SK-N-SH treated with all-trans-retinoic acid at 6 μM for 48 hours (cell line): ENCODE data around the gene CRHR2.

Source experiments
- ATAC-seq: fragments of 200-7000 bp; cut with Tn5 transposase; 3 replicates; pipeline ENCODE4 v1.9.1; 2020; ENCODE audit warnings: mild to moderate bottlenecking, moderate library complexity
- ARNTL ChIP-seq: fragments of 450-650 bp; formaldehyde crosslinking; IDR thresholded peaks from 2 replicates; pipeline ENCODE4 v1.5.0; 2020; ENCODE audit warnings: low read depth, mild to moderate bottlenecking, moderate library complexity, borderline replicate concordance
- BACH2 ChIP-seq: fragments of 250-450 bp; sonication (Bioruptor Pico); IDR thresholded peaks from 2 replicates; pipeline ENCODE4 v1.9.0; 2021; ENCODE audit warnings: mild to moderate bottlenecking, borderline replicate concordance
- CSDC2 ChIP-seq: fragments of 250-450 bp; sonication (Bioruptor Pico); IDR thresholded peaks from 2 replicates; pipeline ENCODE4 v1.5.0; 2020; ENCODE audit warnings: mild to moderate bottlenecking, moderate library complexity
- ESRRG ChIP-seq: fragments of 250-450 bp; sonication (Bioruptor Pico); IDR thresholded peaks from 2 replicates; pipeline ENCODE4 v1.6.1; 2021; ENCODE audit warnings: mild to moderate bottlenecking
- GLIS3 ChIP-seq: fragments of 250-450 bp; sonication (Bioruptor Pico); IDR thresholded peaks from 2 replicates; pipeline ENCODE4 v1.5.0; 2020; ENCODE audit warnings: mild to moderate bottlenecking, moderate library complexity
- ISL1 ChIP-seq: fragments of 250-450 bp; sonication (Bioruptor Pico); IDR thresholded peaks from 2 replicates; pipeline ENCODE4 v2.1.2; 2022; ENCODE audit warnings: mild to moderate bottlenecking, moderate library complexity
- OSR1 ChIP-seq: fragments of 250-450 bp; sonication (Bioruptor Pico); IDR thresholded peaks from 2 replicates; pipeline ENCODE4 v1.8.0; 2022; ENCODE audit warnings: moderate library complexity, mild to moderate bottlenecking, inconsistent platforms
- PPARA ChIP-seq: fragments of 250-450 bp; sonication (Bioruptor Pico); IDR thresholded peaks from 2 replicates; pipeline ENCODE4 v1.5.0; 2020; ENCODE audit warnings: mild to moderate bottlenecking, borderline replicate concordance
- RARB ChIP-seq: fragments of 250-450 bp; sonication (Bioruptor Pico); IDR thresholded peaks from 2 replicates; pipeline ENCODE4 v1.8.0; 2021; ENCODE audit warnings: mild to moderate bottlenecking, moderate library complexity
- SNAI2 ChIP-seq: fragments of 250-450 bp; sonication (Bioruptor Pico); IDR thresholded peaks from 2 replicates; pipeline ENCODE4 v1.5.0; 2020; ENCODE audit warnings: mild to moderate bottlenecking, moderate library complexity
- TCF4 ChIP-seq: fragments of 250-450 bp; sonication (Bioruptor Pico); IDR thresholded peaks from 2 replicates; pipeline ENCODE4 v1.8.0; 2021; ENCODE audit warnings: mild to moderate bottlenecking, moderate library complexity, borderline replicate concordance
- TOX ChIP-seq: fragments of 250-450 bp; sonication (Bioruptor Pico); IDR thresholded peaks from 2 replicates; pipeline ENCODE4 v1.8.0; 2021; ENCODE audit warnings: mild to moderate bottlenecking, moderate library complexity, borderline replicate concordance
- ZC3H10 ChIP-seq: fragments of 250-450 bp; sonication (Bioruptor Pico); IDR thresholded peaks from 2 replicates; pipeline ENCODE4 v1.5.1; 2021; ENCODE audit warnings: mild to moderate bottlenecking, moderate library complexity
- ZFP3 ChIP-seq: fragments of 250-450 bp; sonication (Bioruptor Pico); IDR thresholded peaks from 2 replicates; pipeline ENCODE4 v1.5.0; 2020; ENCODE audit warnings: mild to moderate bottlenecking, moderate library complexity
- ZFP30 ChIP-seq: fragments of 450-650 bp; formaldehyde crosslinking; IDR thresholded peaks from 2 replicates; pipeline ENCODE4 v1.5.0; 2022; ENCODE audit warnings: mild to moderate bottlenecking, moderate library complexity
- ZNF565 ChIP-seq: fragments of 450-650 bp; formaldehyde crosslinking; conservative IDR thresholded peaks from 2 replicates; pipeline ENCODE4 v1.5.0; 2020; ENCODE audit warnings: low read depth, mild to moderate bottlenecking, moderate library complexity
- ZNF70 ChIP-seq: fragments of 450-650 bp; formaldehyde crosslinking; IDR thresholded peaks from 2 replicates; pipeline ENCODE4 v1.5.0; 2020; ENCODE audit warnings: mild to moderate bottlenecking, moderate library complexity
- ZNF8 ChIP-seq: fragments of 450-650 bp; formaldehyde crosslinking; IDR thresholded peaks from 2 replicates; pipeline ENCODE4 v1.5.0; 2020; ENCODE audit warnings: mild to moderate bottlenecking, moderate library complexity
- TF ChIP-seq, protein P1 (sequence below): fragments of 250-450 bp; sonication (Bioruptor Pico); IDR thresholded peaks from 2 replicates; pipeline ENCODE4 v1.8.0; 2020; ENCODE audit warnings: mild to moderate bottlenecking, moderate library complexity, borderline replicate concordance
- TF ChIP-seq, protein P2 (sequence below): fragments of 250-450 bp; sonication (Bioruptor Pico); IDR thresholded peaks from 2 replicates; pipeline ENCODE4 v1.5.1; 2021; ENCODE audit warnings: mild to moderate bottlenecking, moderate library complexity
- TF ChIP-seq, protein P3 (sequence below): fragments of 250-450 bp; sonication (Bioruptor Pico); IDR thresholded peaks from 2 replicates; pipeline ENCODE4 v1.8.0; 2021; ENCODE audit warnings: low read depth, mild to moderate bottlenecking, moderate library complexity, borderline replicate concordance
- TF ChIP-seq, protein P4 (sequence below): fragments of 250-450 bp; sonication (Bioruptor Pico); IDR thresholded peaks from 2 replicates; pipeline ENCODE4 v1.5.0; 2020; ENCODE audit warnings: mild to moderate bottlenecking, moderate library complexity
- TF ChIP-seq, protein P5 (sequence below): fragments of 250-450 bp; sonication (Bioruptor Pico); IDR thresholded peaks from 2 replicates; pipeline ENCODE4 v1.5.1; 2020; ENCODE audit warnings: low read depth, mild to moderate bottlenecking, moderate library complexity

Gene CRHR2

DNA sequence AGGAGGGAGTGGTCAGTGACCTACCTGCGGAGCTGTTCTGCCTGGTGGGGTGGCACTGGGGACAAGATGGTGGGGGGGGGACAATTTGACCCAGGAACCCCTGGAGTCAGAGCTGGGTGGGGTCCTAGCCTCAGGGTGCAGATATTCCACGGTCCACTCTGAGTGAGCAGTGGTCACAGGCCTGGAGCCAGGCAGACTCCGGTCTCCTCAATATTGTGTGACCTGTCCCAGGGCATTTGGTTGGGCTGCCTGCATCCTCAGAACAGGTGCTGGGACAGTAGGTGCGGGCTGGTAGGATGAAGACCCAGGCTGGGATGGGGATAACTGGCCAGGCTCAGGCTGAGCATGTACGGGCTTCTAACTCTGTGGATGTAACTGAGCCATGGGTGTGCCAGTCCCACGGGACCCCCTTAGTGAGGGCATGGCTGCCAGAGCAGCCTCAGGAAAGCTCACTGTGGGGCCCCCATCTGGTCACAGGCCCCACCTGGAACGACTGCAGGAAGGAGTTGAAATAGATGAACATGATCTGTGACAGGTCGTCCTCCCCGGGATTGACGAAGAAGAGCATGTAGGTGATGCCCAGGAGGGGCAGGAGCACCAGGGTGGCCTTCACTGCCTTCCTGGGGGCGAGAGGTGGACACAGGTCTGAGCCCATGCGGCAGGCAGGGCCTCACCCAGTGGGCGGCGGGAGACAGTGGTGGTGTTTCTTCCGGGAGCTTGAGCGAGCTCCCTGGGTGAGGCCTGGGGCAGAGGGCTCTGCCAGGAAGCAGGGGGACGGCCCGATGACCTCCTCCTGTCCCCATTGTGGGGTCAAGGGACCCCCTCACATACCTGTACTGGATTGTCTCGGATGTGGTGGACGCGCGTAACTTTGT is 26.9 kb downstream of the CRHR2 start:
- no peak for ATAC-seq
- TF ChIP-seq, protein P1, sequence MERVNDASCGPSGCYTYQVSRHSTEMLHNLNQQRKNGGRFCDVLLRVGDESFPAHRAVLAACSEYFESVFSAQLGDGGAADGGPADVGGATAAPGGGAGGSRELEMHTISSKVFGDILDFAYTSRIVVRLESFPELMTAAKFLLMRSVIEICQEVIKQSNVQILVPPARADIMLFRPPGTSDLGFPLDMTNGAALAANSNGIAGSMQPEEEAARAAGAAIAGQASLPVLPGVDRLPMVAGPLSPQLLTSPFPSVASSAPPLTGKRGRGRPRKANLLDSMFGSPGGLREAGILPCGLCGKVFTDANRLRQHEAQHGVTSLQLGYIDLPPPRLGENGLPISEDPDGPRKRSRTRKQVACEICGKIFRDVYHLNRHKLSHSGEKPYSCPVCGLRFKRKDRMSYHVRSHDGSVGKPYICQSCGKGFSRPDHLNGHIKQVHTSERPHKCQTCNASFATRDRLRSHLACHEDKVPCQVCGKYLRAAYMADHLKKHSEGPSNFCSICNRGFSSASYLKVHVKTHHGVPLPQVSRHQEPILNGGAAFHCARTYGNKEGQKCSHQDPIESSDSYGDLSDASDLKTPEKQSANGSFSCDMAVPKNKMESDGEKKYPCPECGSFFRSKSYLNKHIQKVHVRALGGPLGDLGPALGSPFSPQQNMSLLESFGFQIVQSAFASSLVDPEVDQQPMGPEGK = no peak
- TF ChIP-seq CSDC2 (CRISPR knock-in tag) (no peak), ZNF70 (CRISPR knock-in tag) (no peak), ZNF565 (CRISPR knock-in tag) (no peak), ZNF8 (CRISPR knock-in tag) (no peak), ZFP30 (CRISPR knock-in tag) (no peak), ARNTL (no peak), SNAI2 (CRISPR knock-in tag) (no peak), PPARA (CRISPR knock-in tag) (no peak), ZC3H10 (no peak), TCF4 (CRISPR knock-in tag) (no peak), TOX (CRISPR knock-in tag) (no peak), ZFP3 (no peak)
- TF ChIP-seq, protein P2, sequence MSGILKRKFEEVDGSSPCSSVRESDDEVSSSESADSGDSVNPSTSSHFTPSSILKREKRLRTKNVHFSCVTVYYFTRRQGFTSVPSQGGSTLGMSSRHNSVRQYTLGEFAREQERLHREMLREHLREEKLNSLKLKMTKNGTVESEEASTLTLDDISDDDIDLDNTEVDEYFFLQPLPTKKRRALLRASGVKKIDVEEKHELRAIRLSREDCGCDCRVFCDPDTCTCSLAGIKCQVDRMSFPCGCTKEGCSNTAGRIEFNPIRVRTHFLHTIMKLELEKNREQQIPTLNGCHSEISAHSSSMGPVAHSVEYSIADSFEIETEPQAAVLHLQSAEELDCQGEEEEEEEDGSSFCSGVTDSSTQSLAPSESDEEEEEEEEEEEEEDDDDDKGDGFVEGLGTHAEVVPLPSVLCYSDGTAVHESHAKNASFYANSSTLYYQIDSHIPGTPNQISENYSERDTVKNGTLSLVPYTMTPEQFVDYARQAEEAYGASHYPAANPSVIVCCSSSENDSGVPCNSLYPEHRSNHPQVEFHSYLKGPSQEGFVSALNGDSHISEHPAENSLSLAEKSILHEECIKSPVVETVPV (CRISPR knock-in tag) = no peak
- TF ChIP-seq, protein P3, sequence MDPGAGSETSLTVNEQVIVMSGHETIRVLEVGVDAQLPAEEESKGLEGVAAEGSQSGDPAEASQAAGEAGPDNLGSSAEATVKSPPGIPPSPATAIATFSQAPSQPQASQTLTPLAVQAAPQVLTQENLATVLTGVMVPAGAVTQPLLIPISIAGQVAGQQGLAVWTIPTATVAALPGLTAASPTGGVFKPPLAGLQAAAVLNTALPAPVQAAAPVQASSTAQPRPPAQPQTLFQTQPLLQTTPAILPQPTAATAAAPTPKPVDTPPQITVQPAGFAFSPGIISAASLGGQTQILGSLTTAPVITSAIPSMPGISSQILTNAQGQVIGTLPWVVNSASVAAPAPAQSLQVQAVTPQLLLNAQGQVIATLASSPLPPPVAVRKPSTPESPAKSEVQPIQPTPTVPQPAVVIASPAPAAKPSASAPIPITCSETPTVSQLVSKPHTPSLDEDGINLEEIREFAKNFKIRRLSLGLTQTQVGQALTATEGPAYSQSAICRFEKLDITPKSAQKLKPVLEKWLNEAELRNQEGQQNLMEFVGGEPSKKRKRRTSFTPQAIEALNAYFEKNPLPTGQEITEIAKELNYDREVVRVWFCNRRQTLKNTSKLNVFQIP (CRISPR knock-in tag) = no peak
- TF ChIP-seq, protein P4, sequence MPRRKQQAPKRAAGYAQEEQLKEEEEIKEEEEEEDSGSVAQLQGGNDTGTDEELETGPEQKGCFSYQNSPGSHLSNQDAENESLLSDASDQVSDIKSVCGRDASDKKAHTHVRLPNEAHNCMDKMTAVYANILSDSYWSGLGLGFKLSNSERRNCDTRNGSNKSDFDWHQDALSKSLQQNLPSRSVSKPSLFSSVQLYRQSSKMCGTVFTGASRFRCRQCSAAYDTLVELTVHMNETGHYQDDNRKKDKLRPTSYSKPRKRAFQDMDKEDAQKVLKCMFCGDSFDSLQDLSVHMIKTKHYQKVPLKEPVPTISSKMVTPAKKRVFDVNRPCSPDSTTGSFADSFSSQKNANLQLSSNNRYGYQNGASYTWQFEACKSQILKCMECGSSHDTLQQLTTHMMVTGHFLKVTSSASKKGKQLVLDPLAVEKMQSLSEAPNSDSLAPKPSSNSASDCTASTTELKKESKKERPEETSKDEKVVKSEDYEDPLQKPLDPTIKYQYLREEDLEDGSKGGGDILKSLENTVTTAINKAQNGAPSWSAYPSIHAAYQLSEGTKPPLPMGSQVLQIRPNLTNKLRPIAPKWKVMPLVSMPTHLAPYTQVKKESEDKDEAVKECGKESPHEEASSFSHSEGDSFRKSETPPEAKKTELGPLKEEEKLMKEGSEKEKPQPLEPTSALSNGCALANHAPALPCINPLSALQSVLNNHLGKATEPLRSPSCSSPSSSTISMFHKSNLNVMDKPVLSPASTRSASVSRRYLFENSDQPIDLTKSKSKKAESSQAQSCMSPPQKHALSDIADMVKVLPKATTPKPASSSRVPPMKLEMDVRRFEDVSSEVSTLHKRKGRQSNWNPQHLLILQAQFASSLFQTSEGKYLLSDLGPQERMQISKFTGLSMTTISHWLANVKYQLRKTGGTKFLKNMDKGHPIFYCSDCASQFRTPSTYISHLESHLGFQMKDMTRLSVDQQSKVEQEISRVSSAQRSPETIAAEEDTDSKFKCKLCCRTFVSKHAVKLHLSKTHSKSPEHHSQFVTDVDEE (CRISPR knock-in tag) = no peak

DNA sequence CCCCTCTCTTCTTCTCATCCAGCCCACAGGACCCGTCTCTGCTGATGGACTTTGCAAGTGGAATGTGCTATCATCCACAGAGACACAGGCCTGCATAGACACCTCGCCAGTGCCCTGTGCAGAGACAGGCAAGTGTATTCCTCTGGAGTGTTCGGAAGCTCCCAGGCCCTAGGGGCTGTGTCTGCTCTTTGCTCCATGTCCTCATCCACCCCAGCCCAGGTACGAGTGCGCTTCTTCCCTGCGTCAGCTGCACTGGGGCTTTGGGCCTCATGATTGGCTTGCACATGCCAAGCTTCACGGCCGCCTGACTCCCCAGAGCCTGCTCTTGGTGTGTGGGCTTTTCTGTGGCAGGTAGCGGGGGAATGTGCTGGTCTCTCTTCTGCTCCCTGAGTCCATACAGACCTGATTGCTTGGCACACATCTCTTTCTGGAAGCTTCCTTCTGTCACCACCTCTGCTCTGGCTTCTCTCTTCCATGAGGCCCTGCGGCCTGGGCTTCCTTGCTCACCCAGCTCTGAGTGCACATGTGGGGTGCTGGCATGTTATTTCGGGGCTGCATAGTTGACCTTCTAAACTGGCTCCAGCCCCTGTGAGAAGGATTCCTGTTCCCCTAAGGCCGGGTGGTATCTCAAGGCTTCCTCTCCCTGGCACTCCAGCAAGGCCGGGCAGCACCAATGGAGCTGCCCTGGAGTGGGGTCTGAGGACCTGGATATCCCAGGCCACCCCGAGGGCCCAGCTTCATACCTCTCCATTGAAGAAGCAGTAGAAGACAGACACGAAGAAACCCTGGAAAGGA is 27.8 kb downstream of the CRHR2 start:
- ATAC-seq = no peak
- no peak for TF ChIP-seq ARNTL
- TF ChIP-seq, protein P5, sequence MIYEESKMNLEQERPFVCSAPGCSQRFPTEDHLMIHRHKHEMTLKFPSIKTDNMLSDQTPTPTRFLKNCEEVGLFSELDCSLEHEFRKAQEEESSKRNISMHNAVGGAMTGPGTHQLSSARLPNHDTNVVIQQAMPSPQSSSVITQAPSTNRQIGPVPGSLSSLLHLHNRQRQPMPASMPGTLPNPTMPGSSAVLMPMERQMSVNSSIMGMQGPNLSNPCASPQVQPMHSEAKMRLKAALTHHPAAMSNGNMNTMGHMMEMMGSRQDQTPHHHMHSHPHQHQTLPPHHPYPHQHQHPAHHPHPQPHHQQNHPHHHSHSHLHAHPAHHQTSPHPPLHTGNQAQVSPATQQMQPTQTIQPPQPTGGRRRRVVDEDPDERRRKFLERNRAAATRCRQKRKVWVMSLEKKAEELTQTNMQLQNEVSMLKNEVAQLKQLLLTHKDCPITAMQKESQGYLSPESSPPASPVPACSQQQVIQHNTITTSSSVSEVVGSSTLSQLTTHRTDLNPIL (CRISPR knock-in tag) = no peak
- TF ChIP-seq SNAI2 (CRISPR knock-in tag) = no peak
- no peak for TF ChIP-seq RARB
- no peak for TF ChIP-seq ZFP3
- TF ChIP-seq CSDC2 (CRISPR knock-in tag) = no peak
- no peak for TF ChIP-seq OSR1
- TF ChIP-seq TOX (CRISPR knock-in tag) = no peak
- TF ChIP-seq, protein P3 (CRISPR knock-in tag) = no peak
- TF ChIP-seq ZNF565 (CRISPR knock-in tag) = no peak
- no peak for TF ChIP-seq ISL1 (CRISPR knock-in tag)
- TF ChIP-seq, protein P4 (CRISPR knock-in tag) = no peak
- TF ChIP-seq ESRRG (CRISPR knock-in tag) = no peak
- TF ChIP-seq BACH2 (CRISPR knock-in tag) = no peak
- TF ChIP-seq TCF4 (CRISPR knock-in tag) = no peak
- no peak for TF ChIP-seq GLIS3 (CRISPR knock-in tag)
